ENCODE measurements around the gene KCTD1.

The KCTD1 gene

DNA sequence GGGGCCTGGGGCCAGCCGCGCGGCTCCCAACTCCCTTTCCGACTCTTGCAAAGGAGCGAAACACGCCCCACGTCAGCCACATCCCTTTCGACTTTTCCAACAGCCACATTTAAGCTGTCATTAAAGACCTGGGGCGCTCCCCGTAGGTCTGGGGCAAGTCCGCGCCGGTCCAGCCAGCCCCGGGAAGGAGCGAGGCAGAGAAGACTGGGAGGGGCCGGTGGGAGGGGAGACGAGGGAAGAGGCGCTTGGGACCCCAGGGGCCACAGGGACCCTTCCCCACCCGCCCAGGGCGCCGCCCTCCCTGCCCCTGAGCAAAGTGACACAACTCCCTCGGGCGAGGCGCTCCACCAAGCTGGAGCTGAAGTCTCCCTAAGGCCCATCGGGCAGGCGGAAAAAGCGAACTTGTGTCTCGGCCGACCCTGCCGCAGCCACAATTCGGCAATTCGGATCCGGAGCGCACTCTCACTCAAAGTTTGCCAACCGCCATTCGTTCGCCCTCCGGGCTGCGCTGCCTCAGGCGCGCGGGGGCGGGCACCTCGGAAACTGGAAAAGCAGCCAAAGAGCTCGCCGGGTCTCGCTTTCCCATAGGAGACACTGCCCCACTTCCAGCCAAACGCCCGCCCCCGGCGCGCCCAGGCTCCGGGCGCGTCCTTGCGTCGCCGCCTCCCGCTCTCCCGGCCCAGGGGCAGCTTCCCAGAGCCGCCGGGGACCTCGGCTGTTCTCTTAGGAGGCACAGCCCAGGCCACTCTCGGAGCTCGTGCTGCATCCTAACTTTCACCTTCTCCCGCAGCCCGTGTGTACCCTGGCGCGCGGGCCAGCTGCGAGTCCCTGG is 1.1 kb upstream of the KCTD1 start:
- DNase-seq, result no peak

DNA sequence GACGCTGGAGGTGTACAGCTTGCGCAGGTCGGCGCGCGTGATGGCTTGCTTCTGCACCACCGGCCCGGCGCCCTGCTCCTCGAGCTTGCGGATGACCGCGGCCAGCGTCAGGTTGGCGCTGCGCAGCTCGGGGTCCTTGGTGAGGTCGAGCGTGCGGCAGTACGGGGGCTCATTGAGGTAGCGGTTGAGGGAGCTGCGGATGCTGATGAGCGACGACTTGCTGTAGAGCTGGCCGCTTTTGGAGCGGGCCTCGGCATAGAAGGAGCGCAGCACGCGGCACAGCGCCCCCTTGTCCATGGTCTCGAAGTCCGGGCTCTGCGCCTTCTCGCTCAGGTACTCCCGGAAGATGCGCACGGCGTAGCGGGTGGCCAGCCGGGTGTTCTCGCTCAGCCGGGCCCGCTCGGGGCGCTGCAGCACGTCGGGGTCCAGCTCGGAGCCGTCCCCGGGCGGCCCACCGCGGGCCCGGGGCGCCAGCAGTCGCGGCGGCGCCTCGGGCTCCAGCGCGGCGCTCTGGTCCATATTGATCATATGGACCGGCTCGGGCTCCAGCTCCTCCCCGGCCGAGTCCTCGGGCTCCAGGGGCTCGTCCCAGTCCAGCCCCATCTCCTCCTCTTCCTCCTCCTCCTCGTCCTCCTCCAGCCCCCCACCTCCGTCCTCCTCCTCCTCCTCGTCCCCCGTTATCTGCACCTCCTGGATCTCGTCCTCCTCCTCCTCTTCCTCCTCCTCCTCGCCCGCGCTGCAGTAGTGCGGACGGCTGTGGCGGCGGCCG is 523 bp downstream of the KCTD1 start:
- peak; percentile 52 for DNase-seq

DNA sequence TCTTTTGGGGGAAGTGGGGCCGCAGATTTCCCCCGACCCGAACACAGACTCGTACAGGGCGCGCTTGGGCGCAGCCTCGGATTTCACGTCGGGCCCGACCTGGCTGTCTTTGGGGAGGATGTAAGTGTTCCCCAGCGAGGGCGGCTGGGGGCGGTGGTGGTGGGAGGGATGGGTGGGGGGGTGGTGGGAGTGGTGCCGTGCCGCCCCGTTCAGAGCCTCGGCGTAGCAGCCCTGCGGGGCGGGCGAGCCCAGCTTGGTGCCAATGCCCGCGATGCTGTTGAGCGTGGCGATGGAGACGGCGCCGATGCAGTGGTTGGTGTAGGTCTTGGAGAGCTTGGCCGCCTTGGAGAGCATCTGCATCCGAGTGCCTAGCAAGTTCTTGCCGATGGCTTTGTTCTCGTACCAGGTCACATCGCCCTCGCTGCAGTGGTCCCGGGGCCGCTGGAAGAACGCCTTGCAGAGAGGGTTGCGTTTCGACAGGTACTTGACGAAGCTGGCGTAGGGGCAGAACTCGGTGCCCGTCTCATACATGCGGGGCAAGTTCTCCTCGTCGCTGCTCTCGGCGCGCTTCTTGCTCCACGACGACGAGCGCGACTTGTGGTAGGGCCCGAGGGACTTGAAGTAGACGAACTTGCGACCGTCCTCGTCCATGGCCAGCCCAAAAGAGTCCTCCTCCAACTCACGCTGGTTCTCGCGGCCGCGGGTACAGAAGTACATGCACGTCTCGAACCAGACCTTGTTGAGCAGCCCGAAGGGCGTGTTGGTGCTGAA is 1.3 kb downstream of the KCTD1 start:
- DNase-seq, result peak in 1 of 2 experiments; percentile 0

DNA sequence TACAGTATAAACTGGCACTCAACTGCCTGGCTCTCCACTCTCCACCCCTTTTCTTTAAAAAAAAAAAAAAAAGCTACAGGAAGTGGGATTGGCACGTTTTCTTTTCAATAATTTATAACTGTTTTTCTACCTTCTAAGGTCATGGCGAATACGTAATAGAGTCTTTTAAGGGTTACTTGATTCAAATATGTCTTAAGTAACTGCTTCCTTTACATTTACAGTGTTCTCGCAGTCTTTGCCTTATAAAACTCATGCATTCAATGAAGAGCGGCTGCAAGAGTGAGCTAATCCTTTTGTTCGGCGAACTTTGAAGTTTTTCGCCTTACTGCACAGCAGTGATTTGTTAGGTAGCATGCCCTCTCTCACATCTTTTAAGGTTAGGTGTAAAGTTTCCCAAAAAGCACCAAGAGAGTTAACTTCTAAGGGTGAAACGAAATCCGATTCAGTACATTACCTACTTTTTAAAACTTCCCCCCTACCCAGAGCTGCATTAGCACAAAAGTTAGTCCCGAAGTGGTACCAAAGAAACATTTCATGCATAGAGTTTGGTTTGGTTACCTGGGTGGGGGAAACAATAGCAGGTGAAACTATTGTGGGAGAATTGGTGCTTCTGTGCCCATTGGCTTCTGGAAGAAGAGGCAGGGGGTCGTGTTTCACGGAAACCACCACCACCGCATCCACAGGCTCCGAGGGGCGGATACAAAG is 2.0 kb downstream of the KCTD1 start:
- DNase-seq, result no peak

DNA sequence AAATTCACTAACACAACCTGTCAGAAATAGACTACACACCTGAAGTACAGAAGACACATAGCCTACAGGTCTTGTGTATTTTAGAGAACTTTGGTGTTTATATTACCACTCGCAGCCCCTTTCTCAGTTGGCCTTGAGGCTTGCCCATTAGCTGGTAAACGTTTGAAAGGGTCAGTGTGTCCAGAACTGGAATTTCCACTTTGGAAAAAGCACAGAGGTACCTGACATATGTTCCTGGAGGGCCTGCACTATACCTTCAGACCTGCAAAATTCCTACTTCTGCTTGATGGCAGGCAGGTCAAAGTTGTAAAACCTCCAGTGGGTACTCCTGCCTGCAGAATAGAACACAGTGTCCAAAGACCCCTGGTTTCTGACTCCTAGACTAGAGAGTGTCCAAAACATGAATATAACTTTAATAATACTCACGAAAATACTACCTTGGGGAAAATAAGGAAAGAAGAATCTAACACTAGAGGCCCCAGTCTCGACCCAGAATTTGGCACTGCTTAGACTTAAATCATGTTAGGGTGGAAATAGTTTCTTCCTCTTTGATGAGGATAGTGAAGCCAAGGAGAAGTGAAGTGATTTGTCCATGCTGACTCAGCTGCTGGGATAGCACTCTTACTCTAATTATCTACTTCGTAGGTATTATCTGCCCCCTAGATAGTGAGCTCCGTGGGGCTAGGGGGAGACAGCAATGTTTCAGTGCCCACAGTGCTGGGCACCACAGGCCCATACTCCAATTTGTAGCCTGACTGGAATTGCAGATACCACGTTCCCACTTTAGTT is 2.8 kb downstream of the KCTD1 start:
- DNase-seq, result no peak

DNA sequence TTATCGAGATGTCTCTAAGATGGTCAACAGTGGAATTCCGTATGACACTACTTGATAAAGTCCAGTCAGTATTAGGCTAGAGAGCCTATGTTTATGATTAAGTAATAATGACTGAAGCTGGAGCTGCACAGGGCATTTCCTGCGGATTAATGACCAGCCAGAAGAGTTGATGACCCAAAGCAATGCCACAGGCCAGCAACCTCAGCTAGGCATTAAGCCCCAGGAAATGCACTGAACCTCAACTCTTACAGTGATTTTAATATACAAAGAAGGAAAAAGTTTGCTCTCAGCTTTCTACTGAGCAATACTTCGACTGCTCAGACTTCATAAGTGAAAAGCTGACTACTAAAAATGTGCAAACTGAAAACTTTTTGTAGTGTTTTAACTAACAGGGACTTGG is 3.9 kb downstream of the KCTD1 start:
- no peak for DNase-seq

DNA sequence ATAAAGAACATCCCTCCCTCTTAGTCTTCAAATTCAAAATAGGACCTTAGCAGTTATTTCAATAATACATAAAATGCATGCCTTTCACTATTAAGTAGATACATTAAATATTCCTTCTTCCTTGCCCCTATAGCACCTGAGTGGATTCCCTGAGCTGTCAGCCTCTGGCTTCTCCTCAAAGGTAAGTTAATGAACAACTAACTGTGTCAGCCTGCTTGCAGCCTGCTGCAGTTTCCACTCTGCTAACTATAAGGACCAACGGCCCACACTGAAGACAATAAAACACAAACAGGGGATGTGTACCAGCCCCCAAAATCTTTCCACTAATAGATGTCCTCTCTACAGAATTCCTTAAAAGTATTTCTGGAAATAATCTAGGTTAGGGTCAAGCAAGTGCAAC is 5.0 kb downstream of the KCTD1 start:
- no peak for DNase-seq

DNA sequence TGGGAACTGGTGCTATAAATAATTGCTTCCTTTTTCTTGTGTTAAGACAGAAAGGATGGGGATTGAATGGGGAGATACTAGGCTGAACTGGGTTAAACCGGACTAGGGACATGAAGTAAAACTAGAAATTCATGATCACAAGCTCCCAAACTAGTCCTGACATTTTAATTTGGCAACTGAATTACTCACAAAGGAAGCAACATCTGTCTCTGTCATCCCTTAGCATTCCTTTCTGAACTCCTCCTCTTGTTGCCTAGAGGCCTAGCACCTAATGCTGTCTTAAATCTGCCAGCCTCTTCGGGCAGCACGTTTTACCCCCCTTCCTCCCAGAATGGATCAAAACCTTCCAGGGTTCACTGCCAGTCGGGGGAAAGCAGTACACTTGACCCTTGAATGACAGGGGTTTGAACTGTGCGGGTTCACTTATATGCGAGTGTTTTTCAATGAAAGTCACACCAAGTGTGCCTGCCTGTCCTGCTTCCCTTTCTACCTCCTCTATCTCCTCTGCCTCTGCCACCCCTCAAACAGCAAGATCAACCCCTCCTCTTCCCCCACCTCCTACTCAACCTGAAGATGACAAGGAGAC is 8.2 kb downstream of the KCTD1 start:
- DNase-seq, result no peak

DNA sequence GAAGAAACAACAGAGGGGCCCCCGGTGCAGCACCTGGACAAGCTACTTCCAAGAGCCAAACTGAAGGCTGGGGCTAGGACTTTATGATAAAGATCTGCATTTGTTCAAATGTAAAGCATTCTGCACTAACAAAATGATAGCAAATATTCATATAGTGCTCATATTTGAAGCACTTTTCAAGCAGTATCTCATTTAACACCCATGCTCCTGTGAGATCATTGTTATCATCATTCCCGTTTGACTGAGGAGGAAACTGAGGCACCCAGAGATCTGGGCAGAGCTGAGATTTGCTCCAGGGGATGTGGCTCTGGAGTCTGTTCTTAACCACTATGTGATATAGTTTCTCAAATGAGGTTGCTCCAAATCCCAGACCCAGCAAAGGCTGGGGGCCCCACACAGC is 9.8 kb downstream of the KCTD1 start:
- no peak for DNase-seq

DNA sequence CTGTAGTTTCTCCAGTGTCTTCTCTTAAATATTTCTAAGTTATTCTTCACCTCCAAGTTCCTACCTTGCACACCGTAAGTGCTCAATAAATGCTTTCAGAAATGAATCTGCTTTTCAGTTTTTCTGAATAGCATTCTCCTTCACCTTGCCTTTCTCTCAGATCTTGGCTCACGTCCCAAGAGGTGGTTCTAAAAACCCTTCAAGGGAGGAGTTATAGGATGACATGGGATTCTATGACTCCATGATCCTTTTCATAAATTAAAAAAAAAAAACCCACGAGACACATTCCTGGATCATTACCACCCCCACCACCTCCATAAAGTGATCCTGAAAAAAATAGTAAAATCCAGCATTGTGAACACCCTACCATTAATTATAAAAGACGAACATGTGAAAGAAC is 11.7 kb downstream of the KCTD1 start:
- DNase-seq, result no peak

DNA sequence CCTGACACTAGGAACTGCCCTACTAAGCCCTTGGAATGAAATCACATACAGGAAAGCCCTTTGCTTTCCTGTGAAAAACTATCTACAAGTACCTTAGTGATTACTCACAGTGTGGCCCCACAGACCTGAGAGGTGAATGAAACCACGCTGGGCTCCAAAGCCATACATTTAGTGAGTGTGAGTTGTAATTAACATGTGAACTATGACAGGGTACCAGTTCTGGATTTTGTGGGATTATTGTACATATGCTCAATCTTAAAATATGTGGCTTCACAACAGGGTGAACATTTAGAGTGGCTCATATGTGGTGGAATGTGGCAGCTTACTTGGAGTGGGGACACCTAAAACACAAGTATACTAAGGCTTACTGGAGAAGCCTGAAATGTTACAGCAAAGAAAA is 12.3 kb downstream of the KCTD1 start:
- no peak for DNase-seq

DNA sequence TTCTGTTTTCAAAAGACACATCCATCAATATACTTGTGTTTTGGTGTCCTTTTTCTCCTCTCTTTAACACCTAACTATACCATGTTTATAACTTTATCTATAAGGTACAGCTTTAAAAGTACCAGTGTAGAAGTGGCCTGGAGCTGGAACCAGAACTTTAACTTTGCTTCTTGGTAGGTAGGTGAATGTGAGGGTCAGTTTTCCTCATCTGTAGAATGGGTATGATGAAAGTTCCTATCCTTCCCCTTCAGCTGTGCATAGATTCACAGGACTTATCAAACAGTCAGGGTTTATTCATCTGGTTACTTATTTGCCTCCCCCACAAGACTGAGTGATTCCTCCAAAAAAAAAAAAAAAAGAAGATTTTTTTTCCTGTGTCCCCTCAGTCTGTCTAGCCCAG is 12.7 kb downstream of the KCTD1 start:
- no peak for DNase-seq

DNA sequence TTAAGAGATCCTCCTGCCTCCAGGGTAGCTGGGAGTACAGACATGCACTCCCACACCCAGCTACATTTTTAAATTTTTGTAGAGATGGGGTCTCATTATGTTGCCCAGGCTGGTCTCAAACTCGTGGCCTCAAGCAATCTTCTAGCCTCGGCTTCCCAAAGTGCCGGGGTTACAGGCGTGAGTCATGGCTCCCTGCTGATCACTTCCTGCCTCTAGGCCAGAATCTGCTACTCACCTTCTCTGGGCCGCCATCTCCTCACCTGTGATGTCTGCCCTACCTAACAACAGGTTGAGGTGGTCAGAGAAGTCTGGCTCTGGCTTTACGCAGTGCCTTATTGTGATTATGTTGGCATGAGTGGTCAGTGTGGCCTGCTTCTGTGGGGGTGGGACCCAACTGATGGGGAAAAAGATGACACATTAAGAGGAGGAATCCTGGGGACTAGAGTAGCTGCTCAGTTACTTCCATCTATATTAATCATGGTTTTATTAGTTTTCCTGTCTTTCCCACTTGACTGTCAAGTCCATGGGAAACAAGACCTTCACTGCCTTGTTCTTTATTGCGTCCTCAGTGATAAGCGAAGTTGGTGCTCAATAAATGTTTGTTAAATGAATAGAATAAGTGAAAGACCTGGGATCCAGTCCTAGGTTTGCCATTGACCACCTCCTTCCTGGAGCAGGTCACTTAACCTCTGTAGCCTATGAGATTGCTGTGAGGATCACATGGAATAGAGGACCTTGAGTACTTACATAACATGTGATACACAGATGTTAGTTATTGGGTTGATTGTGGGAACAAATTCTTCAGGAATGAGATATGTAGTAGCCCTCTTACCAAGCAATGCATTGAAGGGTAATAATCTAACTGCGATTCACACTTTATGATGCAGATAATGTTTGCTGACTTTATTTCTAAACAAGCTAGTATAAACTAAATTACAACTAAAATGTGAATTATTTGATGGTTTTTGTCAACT is 15.7 kb downstream of the KCTD1 start:
- no peak for DNase-seq

DNA sequence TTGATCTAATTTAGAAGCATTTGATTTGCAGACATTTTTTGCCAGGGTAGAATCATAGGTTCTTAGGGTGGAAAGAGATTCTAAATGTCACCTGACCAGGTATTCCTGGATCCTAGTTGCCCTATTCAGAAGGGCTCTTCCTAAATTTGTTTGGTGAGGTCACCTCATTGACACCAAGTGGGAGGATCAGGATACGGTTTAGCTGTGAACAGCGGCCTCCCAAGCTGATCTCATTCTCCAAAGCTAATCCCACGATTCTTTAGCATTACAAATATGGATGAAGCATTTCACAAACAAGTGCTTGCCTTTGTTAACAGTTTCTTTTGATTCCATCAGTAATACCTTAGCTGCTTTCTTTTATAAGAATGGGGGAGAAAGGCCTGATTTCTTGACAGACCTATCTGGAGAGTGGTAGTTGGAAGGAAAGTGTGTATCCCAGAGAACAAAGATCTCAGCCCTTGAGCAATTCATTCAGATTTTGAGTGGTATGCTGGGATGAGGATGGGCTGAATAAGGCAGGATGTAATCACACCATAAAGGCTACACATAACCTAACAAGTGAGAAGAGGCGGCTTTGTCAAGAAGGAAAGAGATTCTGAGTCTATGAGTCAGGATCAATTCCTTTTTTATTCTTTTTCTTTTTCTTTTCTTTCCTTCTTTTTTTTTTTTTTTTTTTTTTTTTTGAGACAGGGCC is 16.6 kb downstream of the KCTD1 start:
- DNase-seq, result no peak

DNA sequence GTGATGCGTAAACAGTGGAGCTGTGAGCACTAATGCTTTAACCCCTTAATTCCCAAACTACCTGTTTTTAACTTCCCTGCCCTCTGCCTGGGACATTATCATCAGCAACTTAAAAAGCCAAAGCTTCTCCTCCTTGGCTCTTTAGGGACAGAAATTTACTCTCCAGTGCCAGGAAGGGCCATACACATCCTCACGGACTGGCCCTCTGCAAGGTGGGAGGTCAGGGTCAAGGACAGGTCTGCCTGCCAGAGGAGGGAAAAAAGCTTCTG is 21.5 kb downstream of the KCTD1 start:
- no peak for DNase-seq

DNA sequence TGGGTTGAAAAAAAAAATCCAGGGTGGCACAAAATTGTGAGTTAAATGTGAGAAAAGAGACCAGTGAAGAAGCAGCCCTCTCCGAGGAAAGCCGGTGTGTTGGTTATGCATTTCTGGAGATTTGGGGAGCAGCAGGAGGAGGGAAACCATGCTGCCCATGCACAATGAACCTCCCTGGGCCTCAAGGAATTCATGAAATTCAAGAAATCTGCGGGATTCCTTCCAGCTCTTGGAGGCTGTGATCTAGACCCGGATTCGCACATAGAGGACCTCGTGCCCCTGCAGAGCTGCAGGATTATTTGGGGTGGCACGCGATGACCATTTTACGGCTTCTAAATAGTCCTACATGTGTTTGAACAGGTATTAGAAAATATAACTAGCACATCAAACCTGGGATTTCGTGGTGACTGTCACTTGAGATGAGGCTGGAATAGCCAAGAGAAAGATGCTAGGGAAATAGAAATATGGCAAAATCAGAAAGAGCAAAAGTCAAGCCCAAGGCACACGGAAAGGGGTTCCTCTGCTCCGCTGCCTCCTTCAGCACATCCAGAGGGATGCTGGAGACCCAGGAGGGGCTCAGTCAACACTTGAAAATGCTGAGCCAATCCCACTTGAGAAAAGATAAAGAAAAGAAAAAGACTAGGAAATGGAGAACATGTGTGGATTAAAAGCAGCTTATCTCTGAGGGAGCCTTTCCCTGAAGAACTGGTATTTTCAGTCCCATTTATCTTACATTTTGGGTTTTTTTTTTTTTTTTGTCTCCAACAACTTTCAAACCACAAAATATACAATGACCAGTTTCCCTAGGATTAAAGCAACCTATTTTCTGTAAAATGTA is 22.0 kb downstream of the KCTD1 start:
- DNase-seq, result no peak

DNA sequence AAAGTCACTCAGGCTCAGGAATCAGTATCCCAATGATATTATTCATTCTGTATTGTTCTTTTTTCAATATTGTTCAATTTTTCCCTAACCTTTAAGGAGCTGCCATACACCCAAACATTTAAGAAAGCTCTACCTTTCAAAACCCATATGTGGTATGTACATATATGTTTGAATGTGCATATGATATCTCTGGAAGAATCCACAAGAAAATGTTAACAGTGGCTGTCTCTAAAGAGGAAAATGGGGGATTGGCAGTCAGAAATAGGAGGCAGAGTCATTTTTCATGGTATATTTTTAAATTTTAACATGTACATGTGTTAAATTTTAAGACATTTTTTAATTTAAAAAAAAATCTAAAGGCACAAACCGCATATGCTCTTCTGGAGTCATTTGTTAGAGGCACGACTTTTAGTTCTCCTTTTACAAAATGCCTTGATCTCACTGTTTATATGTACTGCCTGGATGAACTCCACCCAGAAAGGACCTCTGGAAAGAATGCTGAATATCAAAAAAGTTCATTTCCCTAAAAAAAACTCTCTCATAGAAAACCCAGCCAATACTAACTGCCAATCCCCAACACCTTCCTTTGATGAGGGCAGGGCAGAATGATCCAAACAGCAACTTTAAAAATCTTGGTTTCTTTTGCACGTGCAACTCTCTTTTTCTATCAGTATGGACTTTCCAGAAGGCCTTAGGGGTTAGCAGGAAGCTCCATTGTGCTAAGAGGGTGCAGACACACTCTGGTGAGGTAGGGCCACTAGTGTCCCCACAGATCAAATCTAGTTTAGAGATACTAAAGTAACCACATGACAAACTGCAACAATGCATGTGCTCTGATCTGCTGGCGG is 23.6 kb downstream of the KCTD1 start:
- DNase-seq, result no peak

DNA sequence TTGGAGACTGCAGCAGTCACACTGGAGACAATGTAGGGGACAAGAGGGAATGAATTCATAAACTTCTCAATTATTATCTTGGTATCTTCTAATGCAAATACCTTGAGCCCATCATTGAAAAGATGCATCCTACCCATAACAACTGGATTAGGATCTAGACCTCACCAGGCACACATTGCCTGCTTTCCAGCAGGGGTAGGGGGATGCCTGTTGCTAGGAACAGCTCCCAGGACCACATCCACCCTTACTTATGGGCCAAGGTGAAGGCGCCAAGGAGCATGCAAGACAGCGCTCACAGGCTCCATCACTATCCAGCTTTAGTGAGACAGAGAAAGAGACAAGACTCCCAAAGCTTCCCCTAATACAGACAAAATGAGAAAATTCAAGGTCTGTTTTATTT is 24.4 kb downstream of the KCTD1 start:
- DNase-seq, result no peak

All from stimulated activated CD4-positive, alpha-beta T cell treated with anti-CD3 and anti-CD28 coated beads, Interleukin-4, amount 100 ng/mL, for 4 hours (primary cell).